B cell (primary cell): ENCODE data around the gene ZNF587B. TPM values are rescaled to one million over a fixed set of nuclear protein-coding genes. Genes with fewer than 3 reads are reported as not detected.

Source experiments
- ATAC-seq: fragments of 200-7000 bp; cut with Tn5 transposase; one replicate; pipeline ENCODE4 v1.10.0; 2021; ENCODE audit warnings: low read depth, mild to moderate bottlenecking, moderate number of reproducible peaks, moderate library complexity
- CTCF ChIA-PET: fragments of 350-600 bp; sonication (Branson Sonifier 250); formaldehyde crosslinking; loops from one replicate; lab custom pipeline; 2021; ENCODE audit warnings: antibody characterized with exemption, inconsistent platforms; lab: Charles Lee
- POLR2A ChIA-PET: fragments of 350-600 bp; sonication (Branson Sonifier 250); formaldehyde crosslinking; loops from one replicate; lab custom pipeline; 2021; ENCODE audit warnings: antibody characterized with exemption; lab: Charles Lee
- DNase-seq: peaks from one replicate; pipeline ENCODE4 v3.0.0; 2013
- H2AFZ ChIP-seq: 2 replicates; pipeline ENCODE4 v1.6.1; 2012; ENCODE audit warnings: mild to moderate bottlenecking, low read depth, low read length; ENCODE audit not compliant: insufficient read depth, poor library complexity, severe bottlenecking
- H3K27ac ChIP-seq, 2 donors: 1 replicate in 1 of 2; 2 replicates in 1 of 2; pipeline ENCODE4 v1.5.1; 2012 to 2013; ENCODE audit warnings: low read length in 2 of 2, mild to moderate bottlenecking in 2 of 2, moderate library complexity in 1 of 2
- H3K27me3 ChIP-seq, 4 experiments: fragments of 200-600 bp in 1 of 4; sonication (generic) in 1 of 4; replicated peaks in 1 of 4; 1 replicate in 2 of 4; 2 replicates in 2 of 4; pipeline versions ENCODE4 v1.6.1 to v1.7.0; 2013 to 2016; ENCODE audit warnings: low read length in 3 of 4, mild to moderate bottlenecking in 2 of 4, mixed read lengths in 1 of 4, moderate library complexity in 1 of 4; ENCODE audit not compliant: insufficient read depth in 4 of 4, control insufficient read depth in 3 of 4; ENCODE audit errors: control extremely low read depth in 1 of 4
- H3K36me3 ChIP-seq, 2 experiments: replicated peaks in 1 of 2; 1 replicate in 1 of 2; 2 replicates in 1 of 2; pipeline versions ENCODE4 v1.6.1 to v1.7.1; 2013; ENCODE audit warnings: low read length in 1 of 2; ENCODE audit not compliant: insufficient read depth in 2 of 2, control insufficient read depth in 1 of 2; ENCODE audit errors: control extremely low read depth in 1 of 2, extremely low read depth in 1 of 2
- H3K4me1 ChIP-seq, 2 donors: fragments of 200-600 bp in 1 of 2; sonication (generic) in 1 of 2; 1 replicate in 1 of 2; 2 replicates in 1 of 2; pipeline versions ENCODE4 v1.5.1 to v1.6.1; 2013 to 2017; ENCODE audit warnings: low read length in 2 of 2; ENCODE audit not compliant: control insufficient read depth in 2 of 2, insufficient read depth in 2 of 2
- H3K4me2 ChIP-seq: replicated peaks from 2 replicates; pipeline ENCODE3; 2012; ENCODE audit warnings: mild to moderate bottlenecking, low read depth, low read length; ENCODE audit not compliant: poor library complexity, severe bottlenecking
- H3K4me3 ChIP-seq, 5 experiments: fragments of 200-600 bp in 1 of 5; sonication (generic) in 1 of 5; 1 replicate in 3 of 5; 2 replicates in 2 of 5; pipeline versions ENCODE4 v1.5.1 to v1.7.0; 2011 to 2016; ENCODE audit warnings: low read length in 4 of 5, mild to moderate bottlenecking in 4 of 5, low read depth in 2 of 5, control low read depth in 1 of 5, moderate library complexity in 1 of 5; ENCODE audit not compliant: insufficient read depth in 1 of 5; ENCODE audit errors: control extremely low read depth in 1 of 5, extremely low read depth in 1 of 5
- H3K79me2 ChIP-seq: fragments of 200-600 bp; sonication (generic); one replicate; pipeline ENCODE4 v1.6.0; 2016; ENCODE audit warnings: low read length; ENCODE audit not compliant: control insufficient read depth, insufficient read depth
- H3K9ac ChIP-seq: fragments of 200-600 bp; sonication (generic); 2 replicates; pipeline ENCODE4 v1.6.1; 2017; ENCODE audit warnings: mild to moderate bottlenecking, low read length, moderate library complexity
- H3K9me3 ChIP-seq, 3 donors: one replicate each; pipeline versions ENCODE4 v1.6.1 to v1.7.1; 2013; ENCODE audit warnings: low read length in 2 of 3; ENCODE audit not compliant: control insufficient read depth in 2 of 3, insufficient read depth in 1 of 3; ENCODE audit errors: control extremely low read depth in 1 of 3
- H4K20me1 ChIP-seq: 2 replicates; pipeline ENCODE4 v1.6.0; 2012; ENCODE audit warnings: mild to moderate bottlenecking, low read length; ENCODE audit not compliant: insufficient read depth, control insufficient read depth, poor library complexity, severe bottlenecking
- H3K27ac Mint-ChIP-seq: one replicate; pipeline ENCODE4 v1.8.0; 2021; ENCODE audit warnings: mixed read lengths
- H3K27me3 Mint-ChIP-seq: one replicate; pipeline ENCODE4 v1.8.0; 2021; ENCODE audit warnings: mixed read lengths
- H3K4me1 Mint-ChIP-seq: one replicate; pipeline ENCODE4 v1.8.0; 2021; ENCODE audit warnings: mixed read lengths
- H3K4me3 Mint-ChIP-seq: one replicate; pipeline ENCODE4 v1.8.0; 2021; ENCODE audit warnings: mixed read lengths
- H3K9me3 Mint-ChIP-seq: one replicate; pipeline ENCODE4 v1.8.0; 2022; ENCODE audit warnings: mixed read lengths; ENCODE audit not compliant: insufficient read depth
- CTCF ChIP-seq: fragments of 200-600 bp; IDR thresholded peaks from one replicate; pipeline ENCODE4 v1.8.0; 2022; ENCODE audit warnings: antibody characterized with exemption, mild to moderate bottlenecking
- EZH2 ChIP-seq: IDR thresholded peaks from 2 replicates; pipeline ENCODE4 v1.6.1; 2012; ENCODE audit warnings: borderline replicate concordance, low read depth, mild to moderate bottlenecking, moderate library complexity, low read length; ENCODE audit not compliant: insufficient read depth, poor library complexity, severe bottlenecking
- WGBS: methylation state at CpG from one replicate; pipeline ENCODE4 v1.1.5; 2013; ENCODE audit warnings: missing lambda C conversion rate; ENCODE audit not compliant: insufficient coverage; 5-methylcytosine and 5-hydroxymethylcytosine counted together
- intact Hi-C: fragments of 100-400 bp; cut with micrococcal nuclease; formaldehyde crosslinking; loops from one replicate; pipeline ENCODE4 v1.10.0; 2022
- polyA plus RNA-seq: library from polyadenylated mRNA; depleted of rRNA; stranded (reverse); fragments of >200 nt; gene quantifications from 2 replicates; pipeline ENCODE4 v1.2.3, GENCODE V29; 2012
- total RNA-seq, 2 donors: library from RNA; stranded (reverse); fragments of 120-200 nt in 1 of 2; gene quantifications; 1 replicate in 1 of 2; 2 replicates in 1 of 2; pipeline versions ENCODE4 v1.2.3 to v1.2.4, GENCODE V29; 2013 to 2022

ZNF587B gene
- total and polyA plus RNA-seq, 2 donors (not counting 1 experiment from before 2014, with no cell fraction given) = 9.9 to 29.1 TPM

GRCh38 chr19:57786906-57787305, 43.2 kb upstream of the ZNF587B start:
- H3K27ac Mint-ChIP-seq = no peak overlapping the region
- ATAC-seq (no peak), DNase-seq (no peak)
- intact Hi-C loops = no loop called here
- ChIA-PET POLR2A (no interaction called here), CTCF (no interaction called here)
- Histone ChIP-seq H3K36me3 (peaks cover 0 to 17% of the 10 kb centered on the region in 2 experiments), H3K79me2 (peaks cover 66% of the 10 kb centered on the region), H2AFZ (no peak overlapping the region), H3K9ac (no peak overlapping the region), H3K27ac (no peak overlapping the region), H4K20me1 (peaks cover 13% of the 10 kb centered on the region), H3K4me2 (no peak overlapping the region), H3K4me1 (no peaks in the 10 kb centered on the region), H3K27me3 (no peaks in the 10 kb centered on the region), H3K4me3 (no peak overlapping the region), H3K9me3 (peaks cover 0 to 49% (median 0%) of the 10 kb centered on the region in 3 donors)
- TF ChIP-seq EZH2 (no peak), CTCF (no peak)
- no peak overlapping the region for H3K4me3 Mint-ChIP-seq
- WGBS = 83% methylated on average over 4 of the region's 5 CpGs
- no peaks in the 10 kb centered on the region for H3K27me3 Mint-ChIP-seq
- peaks cover 7% of the 10 kb centered on the region for H3K9me3 Mint-ChIP-seq
- H3K4me1 Mint-ChIP-seq = peaks cover 9% of the 10 kb centered on the region

GRCh38 chr19:57788114-57788692, 41.9 kb upstream of the ZNF587B start:
- Histone ChIP-seq H3K4me2 (no peak overlapping the region), H3K9ac (no peak overlapping the region), H3K79me2 (peaks cover 65% of the 10 kb centered on the region), H3K9me3 (peaks cover 0 to 41% (median 0%) of the 10 kb centered on the region in 3 donors), H2AFZ (no peak overlapping the region), H3K27me3 (no peaks in the 10 kb centered on the region), H3K36me3 (peaks cover 0 to 20% of the 10 kb centered on the region in 2 experiments), H4K20me1 (peaks cover 13% of the 10 kb centered on the region), H3K4me1 (no peaks in the 10 kb centered on the region), H3K4me3 (no peak overlapping the region), H3K27ac (no peak overlapping the region)
- ChIA-PET POLR2A (no interaction called here), CTCF (no interaction called here)
- DNase-seq (no peak), ATAC-seq (no peak)
- no peak for TF ChIP-seq EZH2
- TF ChIP-seq CTCF = no peak
- Mint-ChIP-seq H3K4me3 (no peak overlapping the region), H3K27ac (no peak overlapping the region), H3K27me3 (no peaks in the 10 kb centered on the region), H3K9me3 (peaks cover 7% of the 10 kb centered on the region), H3K4me1 (peaks cover 9% of the 10 kb centered on the region)
- intact Hi-C loops = no loop called here
